Measurements from ENCODE around the gene FYN. TPM values are rescaled to one million over a fixed set of nuclear protein-coding genes. Genes with fewer than 3 reads are reported as not detected.

Gene FYN
- total RNA-seq, 1 donor from 2014 or later: 130 TPM

GRCh38 chr6:111773501-111774345, 99.5 kb downstream of the FYN start:
- no peak for DNase-seq (ENCODE audit: extremely low spot score in 2 of 2)
- Histone ChIP-seq H3K36me3 (no peaks in the 10 kb centered on the region), H3K4me1 (peaks cover 52% of the 10 kb centered on the region), H3K4me3 (no peak overlapping the region), H3K27ac (peak overlapping the region; percentile 23), H3K27me3 (no peaks in the 10 kb centered on the region), H3K9me3 (no peaks in the 10 kb centered on the region)
- intact Hi-C loops (cut with DNase I): no loop called here
- TF ChIP-seq POLR2A (IDR thresholded peaks at IDR 0.05): no peak
- TF ChIP-seq CTCF (IDR thresholded peaks at IDR 0.05): no peak
- TF ChIP-seq POLR2AphosphoS5 (IDR thresholded peaks at IDR 0.05; ENCODE audit: insufficient read depth in 1 of 2, low read depth in 1 of 2): no peak

- Histone ChIP-seq H3K27ac (no peak overlapping the region), H3K4me3 (no peak overlapping the region), H3K9me3 (no peaks in the 10 kb centered on the region), H3K4me1 (peaks cover 47% of the 10 kb centered on the region), H3K27me3 (no peaks in the 10 kb centered on the region), H3K36me3 (no peaks in the 10 kb centered on the region)
- intact Hi-C loops (cut with DNase I): no loop called here
- DNase-seq (ENCODE audit: extremely low spot score in 2 of 2): no peak
- no peak for TF ChIP-seq CTCF (IDR thresholded peaks at IDR 0.05)
- no peak for TF ChIP-seq POLR2AphosphoS5 (IDR thresholded peaks at IDR 0.05; ENCODE audit: insufficient read depth in 1 of 2, low read depth in 1 of 2)
- TF ChIP-seq POLR2A (IDR thresholded peaks at IDR 0.05): no peak
These were observed 100.9 kb downstream of the FYN start for GRCh38 chr6:111772381-111772780.

GRCh38 chr6:111771629-111772028, 101.6 kb downstream of the FYN start:
- Histone ChIP-seq H3K36me3 (no peaks in the 10 kb centered on the region), H3K4me3 (no peak overlapping the region), H3K27ac (no peak overlapping the region), H3K9me3 (no peaks in the 10 kb centered on the region), H3K27me3 (no peaks in the 10 kb centered on the region), H3K4me1 (peaks cover 45% of the 10 kb centered on the region)
- no peak for TF ChIP-seq CTCF (IDR thresholded peaks at IDR 0.05)
- TF ChIP-seq POLR2AphosphoS5 (IDR thresholded peaks at IDR 0.05; ENCODE audit: insufficient read depth in 1 of 2, low read depth in 1 of 2): no peak
- no peak for TF ChIP-seq POLR2A (IDR thresholded peaks at IDR 0.05)
- intact Hi-C loops (cut with DNase I): no loop called here
- DNase-seq (ENCODE audit: extremely low spot score in 2 of 2): no peak

- no peak for TF ChIP-seq POLR2AphosphoS5 (IDR thresholded peaks at IDR 0.05; ENCODE audit: insufficient read depth in 1 of 2, low read depth in 1 of 2)
- TF ChIP-seq POLR2A (IDR thresholded peaks at IDR 0.05): no peak
- no peak for TF ChIP-seq CTCF (IDR thresholded peaks at IDR 0.05)
- no peak overlapping the region for H3K27ac ChIP-seq
- intact Hi-C loops (cut with DNase I): no loop called here
These were observed 102.2 kb downstream of the FYN start for GRCh38 chr6:111771094-111771432.

More at GRCh38 chr6:111771094-111771432, 102.2 kb downstream of the FYN start:
- no peak for DNase-seq (ENCODE audit: extremely low spot score in 2 of 2)
- Histone ChIP-seq H3K36me3 (no peaks in the 10 kb centered on the region), H3K9me3 (no peaks in the 10 kb centered on the region), H3K4me1 (peaks cover 45% of the 10 kb centered on the region), H3K27me3 (no peaks in the 10 kb centered on the region), H3K4me3 (no peak overlapping the region)

Data from vagina (tissue), 2 donors.